SK-N-SH (cell line): ENCODE measurements around the gene TBCD.

Experiments used
- CHD2 ChIP-seq: fragments of 150-350 bp; IDR thresholded peaks from 2 replicates; pipeline ENCODE4 v1.6.1; 2018; ENCODE audit warnings: low read length; ENCODE audit not compliant: partially characterized antibody
- EP300 ChIP-seq, 2 experiments: IDR thresholded peaks; 2 replicates each; pipeline versions ENCODE4 v1.4.0 to v1.6.1; 2012; ENCODE audit warnings: borderline replicate concordance in 1 of 2, low read depth in 1 of 2, low read length in 1 of 2
- FOXM1 ChIP-seq: IDR thresholded peaks from 2 replicates; pipeline ENCODE4 v1.4.0; 2012; ENCODE audit warnings: low read depth, mild to moderate bottlenecking
- PBX3 ChIP-seq: IDR thresholded peaks from 2 replicates; pipeline ENCODE4; 2012
- POLR2AphosphoS5 ChIP-seq: IDR thresholded peaks from 2 replicates; pipeline ENCODE4 v1.6.1; 2012; ENCODE audit warnings: low read depth, low read length
- RFX5 ChIP-seq: IDR thresholded peaks from 2 replicates; pipeline ENCODE4 v1.6.1; 2012; ENCODE audit warnings: mild to moderate bottlenecking, improper control_type of control experiment, low read length
- RXRA ChIP-seq: IDR thresholded peaks from 2 replicates; pipeline ENCODE4 v1.4.0; 2012; ENCODE audit warnings: low read depth, mild to moderate bottlenecking, borderline replicate concordance
- SMC3 ChIP-seq: IDR thresholded peaks from 2 replicates; pipeline ENCODE4 v1.6.1; 2012; ENCODE audit warnings: low read depth, low read length, improper control_type of control experiment
- YY1 ChIP-seq: IDR thresholded peaks from 2 replicates; pipeline ENCODE4 v1.4.0; 2012; ENCODE audit warnings: low read depth, mild to moderate bottlenecking
- ZBTB33 ChIP-seq: IDR thresholded peaks from 2 replicates; pipeline ENCODE4 v1.4.0; 2012; ENCODE audit warnings: low read depth, borderline replicate concordance
- TF ChIP-seq, protein P1 (sequence below): IDR thresholded peaks from 2 replicates; pipeline ENCODE4 v1.4.0; 2012; ENCODE audit warnings: low read depth
- TF ChIP-seq, protein P2 (sequence below): fragments of 200-600 bp; sonication (generic); IDR thresholded peaks from 2 replicates; pipeline ENCODE4 v1.6.1; 2017; ENCODE audit warnings: antibody characterized with exemption, mild to moderate bottlenecking, moderate library complexity
- TF ChIP-seq, protein P3 (sequence below): IDR thresholded peaks from 2 replicates; pipeline ENCODE4 v1.4.0; 2012; ENCODE audit warnings: low read depth, borderline replicate concordance

GRCh38 chr17:82911822-82912221 lies 160.0 kb downstream of the TBCD start:
- TF ChIP-seq ZBTB33: no peak
- TF ChIP-seq, protein P1, sequence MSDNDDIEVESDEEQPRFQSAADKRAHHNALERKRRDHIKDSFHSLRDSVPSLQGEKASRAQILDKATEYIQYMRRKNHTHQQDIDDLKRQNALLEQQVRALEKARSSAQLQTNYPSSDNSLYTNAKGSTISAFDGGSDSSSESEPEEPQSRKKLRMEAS: no peak
- TF ChIP-seq CHD2: no peak
- TF ChIP-seq, protein P2, sequence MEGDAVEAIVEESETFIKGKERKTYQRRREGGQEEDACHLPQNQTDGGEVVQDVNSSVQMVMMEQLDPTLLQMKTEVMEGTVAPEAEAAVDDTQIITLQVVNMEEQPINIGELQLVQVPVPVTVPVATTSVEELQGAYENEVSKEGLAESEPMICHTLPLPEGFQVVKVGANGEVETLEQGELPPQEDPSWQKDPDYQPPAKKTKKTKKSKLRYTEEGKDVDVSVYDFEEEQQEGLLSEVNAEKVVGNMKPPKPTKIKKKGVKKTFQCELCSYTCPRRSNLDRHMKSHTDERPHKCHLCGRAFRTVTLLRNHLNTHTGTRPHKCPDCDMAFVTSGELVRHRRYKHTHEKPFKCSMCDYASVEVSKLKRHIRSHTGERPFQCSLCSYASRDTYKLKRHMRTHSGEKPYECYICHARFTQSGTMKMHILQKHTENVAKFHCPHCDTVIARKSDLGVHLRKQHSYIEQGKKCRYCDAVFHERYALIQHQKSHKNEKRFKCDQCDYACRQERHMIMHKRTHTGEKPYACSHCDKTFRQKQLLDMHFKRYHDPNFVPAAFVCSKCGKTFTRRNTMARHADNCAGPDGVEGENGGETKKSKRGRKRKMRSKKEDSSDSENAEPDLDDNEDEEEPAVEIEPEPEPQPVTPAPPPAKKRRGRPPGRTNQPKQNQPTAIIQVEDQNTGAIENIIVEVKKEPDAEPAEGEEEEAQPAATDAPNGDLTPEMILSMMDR: no peak
- TF ChIP-seq, protein P3, sequence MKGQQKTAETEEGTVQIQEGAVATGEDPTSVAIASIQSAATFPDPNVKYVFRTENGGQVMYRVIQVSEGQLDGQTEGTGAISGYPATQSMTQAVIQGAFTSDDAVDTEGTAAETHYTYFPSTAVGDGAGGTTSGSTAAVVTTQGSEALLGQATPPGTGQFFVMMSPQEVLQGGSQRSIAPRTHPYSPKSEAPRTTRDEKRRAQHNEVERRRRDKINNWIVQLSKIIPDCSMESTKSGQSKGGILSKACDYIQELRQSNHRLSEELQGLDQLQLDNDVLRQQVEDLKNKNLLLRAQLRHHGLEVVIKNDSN: no peak
- TF ChIP-seq SMC3: no peak
- no peak for TF ChIP-seq YY1
- TF ChIP-seq EP300 (IDR thresholded peaks at IDR 0.05; ENCODE audit: borderline replicate concordance in 1 of 2, low read depth in 1 of 2, low read length in 1 of 2): no peak
- no peak for TF ChIP-seq RFX5
- TF ChIP-seq RXRA: no peak
- TF ChIP-seq PBX3: no peak
- no peak for TF ChIP-seq FOXM1
- no peak for TF ChIP-seq POLR2AphosphoS5
